Suprapubic skin (tissue), 4 donors: ENCODE data around the gene STAG1.

ENCODE experiments used
- CTCF ChIP-seq, 2 donors: fragments of 200-600 bp in 1 of 2; fragments of 450-650 bp in 1 of 2; sonication (generic) in 1 of 2; IDR thresholded peaks; one replicate each; pipeline ENCODE4 v1.5.1; 2016 to 2019; ENCODE audit warnings: antibody characterized with exemption in 2 of 2, mild to moderate bottlenecking in 1 of 2, moderate library complexity in 1 of 2
- EP300 ChIP-seq: sonication (generic); formaldehyde crosslinking; IDR thresholded peaks from one replicate; pipeline ENCODE4 v1.6.1; 2017; ENCODE audit warnings: antibody characterized with exemption
- POLR2A ChIP-seq, 2 donors: fragments of 450-650 bp; IDR thresholded peaks; one replicate each; pipeline ENCODE4 v1.6.1; 2017; ENCODE audit warnings: antibody characterized with exemption in 2 of 2, mild to moderate bottlenecking in 2 of 2, moderate library complexity in 2 of 2
- POLR2AphosphoS5 ChIP-seq, 3 donors: sonication (generic); formaldehyde crosslinking; IDR thresholded peaks; one replicate each; pipeline ENCODE4 v1.6.1; 2017; ENCODE audit warnings: antibody characterized with exemption in 3 of 3

GRCh38 chr3:136532766-136533165 is 219.4 kb downstream of the STAG1 start:
- TF ChIP-seq POLR2A (IDR thresholded peaks at IDR 0.05) (no peak), EP300 (no peak), CTCF (IDR thresholded peaks at IDR 0.05) (no peak), POLR2AphosphoS5 (IDR thresholded peaks at IDR 0.05) (no peak)
